HepG2 (cell line): ENCODE data around the gene MYBPC3. TPM values are rescaled to one million over a fixed set of nuclear protein-coding genes. Genes with fewer than 3 reads are reported as not detected.

Experiments
- ARNT2 ChIP-seq: sonication (generic); formaldehyde crosslinking; IDR thresholded peaks from 2 replicates; pipeline ENCODE4 v1.8.0; 2022; ENCODE audit warnings: mild to moderate bottlenecking, low read depth, missing genetic modification reagents, moderate library complexity
- ATAD3A ChIP-seq: sonication (generic); formaldehyde crosslinking; IDR thresholded peaks from 2 replicates; pipeline ENCODE4 v1.4.0; 2020; ENCODE audit warnings: missing genetic modification reagents
- CHD4 ChIP-seq: fragments of 200-600 bp; sonication (generic); IDR thresholded peaks from 2 replicates; pipeline ENCODE4 v1.7.0; 2017; ENCODE audit warnings: mild to moderate bottlenecking, low read length, borderline replicate concordance
- FOXP1 ChIP-seq, 2 experiments: fragments of 450-650 bp in 1 of 2; IDR thresholded peaks; 2 replicates each; pipeline ENCODE4 v1.6.1; 2017 to 2018; ENCODE audit warnings: antibody characterized with exemption in 1 of 2
- HIC2 ChIP-seq: sonication (generic); formaldehyde crosslinking; IDR thresholded peaks from 2 replicates; pipeline ENCODE4 v1.9.0; 2022; ENCODE audit warnings: low read depth, missing genetic modification reagents
- HNF1A ChIP-seq, 2 experiments: sonication (generic) in 1 of 2; formaldehyde crosslinking in 1 of 2; IDR thresholded peaks; 2 replicates each; pipeline versions ENCODE4 v1.4.0 to v1.6.1; 2016 to 2020; ENCODE audit warnings: borderline replicate concordance in 1 of 2, low read depth in 1 of 2, mild to moderate bottlenecking in 1 of 2, missing genetic modification reagents in 1 of 2
- MTA1 ChIP-seq: sonication (generic); formaldehyde crosslinking; IDR thresholded peaks from 2 replicates; pipeline ENCODE4 v1.4.0; 2020; ENCODE audit warnings: missing genetic modification reagents, mild to moderate bottlenecking, borderline replicate concordance
- SAP130 ChIP-seq: IDR thresholded peaks from 2 replicates; pipeline ENCODE4 v1.6.1; 2016; ENCODE audit warnings: low read depth
- SIN3A ChIP-seq: IDR thresholded peaks from 2 replicates; pipeline ENCODE4 v1.6.1; 2011; ENCODE audit warnings: low read depth, mild to moderate bottlenecking, control low read depth, low read length, borderline replicate concordance
- SRSF9 ChIP-seq: fragments of 200-400 bp; formaldehyde crosslinking; IDR thresholded peaks from 2 replicates; pipeline ENCODE4 v1.6.1; 2018; ENCODE audit warnings: borderline replicate concordance, mild to moderate bottlenecking, low read depth, low read length; ENCODE audit not compliant: insufficient read depth, poor library complexity, severe bottlenecking
- ZBTB2 ChIP-seq: sonication (generic); formaldehyde crosslinking; IDR thresholded peaks from 2 replicates; pipeline ENCODE4 v1.8.0; 2022; ENCODE audit warnings: low read depth, missing genetic modification reagents
- ZNF232 ChIP-seq: sonication (generic); formaldehyde crosslinking; IDR thresholded peaks from 2 replicates; pipeline ENCODE4 v1.4.0; 2020; ENCODE audit warnings: missing genetic modification reagents, borderline replicate concordance
- ZNF280B ChIP-seq: sonication (generic); formaldehyde crosslinking; IDR thresholded peaks from 2 replicates; pipeline ENCODE4 v1.5.0; 2020; ENCODE audit warnings: missing genetic modification reagents, mild to moderate bottlenecking, borderline replicate concordance
- ZNF678 ChIP-seq: sonication (generic); formaldehyde crosslinking; IDR thresholded peaks from 2 replicates; pipeline ENCODE4 v1.4.0; 2020; ENCODE audit warnings: mild to moderate bottlenecking, missing genetic modification reagents
- ZSCAN21 ChIP-seq: sonication (generic); formaldehyde crosslinking; IDR thresholded peaks from 2 replicates; pipeline ENCODE4 v1.8.0; 2022; ENCODE audit warnings: mild to moderate bottlenecking, missing genetic modification reagents, moderate library complexity, borderline replicate concordance
- polyA plus RNA-seq, 8 experiments: library from polyadenylated mRNA; depleted of rRNA in 3 of 8; stranded (reverse) in 7 of 8; unstranded in 1 of 8; fragments of >200 nt; fragmentation: Illumina TruSeq in 4 of 8; extraction: Trizol in 4 of 8; gene quantifications; 2 replicates each; pipeline versions ENCODE4 v1.2.1 to v1.2.3, GENCODE V29; 2011 to 2016; ENCODE audit warnings: low read depth in 4 of 8, missing spikeins in 1 of 8, mixed read lengths in 1 of 8; ENCODE audit not compliant: insufficient read depth in 1 of 8
- total RNA-seq, 5 experiments: library from RNA; depleted of rRNA; stranded (reverse); fragments of >200 nt; fragmentation: Illumina TruSeq; extraction: Trizol; gene quantifications; 2 replicates each; pipeline ENCODE4 v1.2.3, GENCODE V29; 2016; ENCODE audit warnings: low read depth in 1 of 5
- TF ChIP-seq, protein P1 (sequence below): IDR thresholded peaks from 2 replicates; pipeline ENCODE4 v1.6.1; 2016; ENCODE audit warnings: low read depth, control low read depth

MYBPC3 gene
- total and polyA plus RNA-seq, 2 of the 13 experiments (the other 11 are each of a cell fraction or from before 2014, with no cell fraction given), result not detected

DNA sequence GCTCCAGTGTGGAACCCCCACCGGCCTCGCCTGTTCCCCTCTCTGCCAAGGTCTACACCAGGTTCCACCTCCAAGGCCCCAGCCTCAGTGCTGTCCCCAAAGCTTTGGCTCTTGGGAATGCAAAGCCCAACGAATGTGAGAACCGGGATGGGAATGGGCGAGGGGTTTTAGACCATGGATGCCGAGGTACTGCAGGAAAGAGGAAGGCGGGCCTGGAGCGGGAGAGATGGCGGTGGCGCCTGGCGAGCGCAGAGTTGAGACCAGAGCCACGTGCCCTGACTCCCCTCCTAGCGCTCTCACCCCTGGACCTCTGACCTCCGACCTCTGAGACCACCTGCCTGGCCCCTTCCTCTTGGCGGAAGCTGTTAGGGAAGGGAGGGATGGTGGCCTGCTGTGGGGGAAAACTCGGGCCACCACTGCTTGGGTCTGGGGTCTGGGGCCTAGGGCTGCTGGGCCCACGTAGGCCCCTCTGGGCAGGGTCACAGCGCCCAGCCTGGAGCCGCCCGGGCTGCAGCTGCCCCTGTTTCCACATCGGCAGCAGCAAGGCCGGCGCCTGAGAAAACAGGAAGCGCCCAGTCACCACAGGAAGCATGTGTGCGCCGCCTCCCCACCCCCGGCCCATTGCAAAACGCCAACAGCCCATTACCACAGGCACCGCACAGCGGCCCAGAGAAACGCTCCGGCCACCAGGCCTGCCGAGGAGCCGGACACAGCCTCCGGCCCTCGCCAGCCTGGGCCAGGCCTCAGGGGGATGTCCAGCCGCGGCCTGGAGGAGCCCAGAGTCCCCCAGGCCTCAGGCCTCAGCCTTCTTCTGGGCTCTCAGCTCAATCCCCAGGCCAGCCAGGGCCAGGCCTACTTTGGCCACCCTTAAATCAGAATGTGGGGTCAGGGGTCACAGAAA, 42.1 kb upstream of the MYBPC3 start (continued):
- TF ChIP-seq FOXP1 (IDR thresholded peaks at IDR 0.05) (no peak), FOXP1 (CRISPR knock-in tag; IDR thresholded peaks at IDR 0.05) (no peak), ZNF232 (no peak), MTA1 (CRISPR knock-in tag) (no peak), CHD4 (no peak), ZSCAN21 (CRISPR knock-in tag) (no peak), ZNF280B (CRISPR knock-in tag) (0 out of 2 replicates have a peak, but pooled peaks have one; percentile 21), HNF1A (IDR thresholded peaks at IDR 0.05; ENCODE audit: low read depth) (no peak), HNF1A (CRISPR knock-in tag; IDR thresholded peaks at IDR 0.05; ENCODE audit: borderline replicate concordance) (no peak), SIN3A (no peak), SRSF9 (no peak), ZNF678 (CRISPR knock-in tag) (no peak), ATAD3A (CRISPR knock-in tag) (no peak), SAP130 (CRISPR knock-in tag) (peak; percentile 49; the same call in 1 of the 2 replicates), ZBTB2 (CRISPR knock-in tag) (no peak), ARNT2 (CRISPR knock-in tag) (no peak), HIC2 (no peak)
- TF ChIP-seq, protein P1, sequence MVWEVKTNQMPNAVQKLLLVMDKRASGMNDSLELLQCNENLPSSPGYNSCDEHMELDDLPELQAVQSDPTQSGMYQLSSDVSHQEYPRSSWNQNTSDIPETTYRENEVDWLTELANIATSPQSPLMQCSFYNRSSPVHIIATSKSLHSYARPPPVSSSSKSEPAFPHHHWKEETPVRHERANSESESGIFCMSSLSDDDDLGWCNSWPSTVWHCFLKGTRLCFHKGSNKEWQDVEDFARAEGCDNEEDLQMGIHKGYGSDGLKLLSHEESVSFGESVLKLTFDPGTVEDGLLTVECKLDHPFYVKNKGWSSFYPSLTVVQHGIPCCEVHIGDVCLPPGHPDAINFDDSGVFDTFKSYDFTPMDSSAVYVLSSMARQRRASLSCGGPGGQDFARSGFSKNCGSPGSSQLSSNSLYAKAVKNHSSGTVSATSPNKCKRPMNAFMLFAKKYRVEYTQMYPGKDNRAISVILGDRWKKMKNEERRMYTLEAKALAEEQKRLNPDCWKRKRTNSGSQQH, result no peak
